ENCODE data around the gene CREB5.
A peak's percentile ranks its signal among the peaks of the same experiment; 100 is the strongest.

CREB5 gene

DNA sequence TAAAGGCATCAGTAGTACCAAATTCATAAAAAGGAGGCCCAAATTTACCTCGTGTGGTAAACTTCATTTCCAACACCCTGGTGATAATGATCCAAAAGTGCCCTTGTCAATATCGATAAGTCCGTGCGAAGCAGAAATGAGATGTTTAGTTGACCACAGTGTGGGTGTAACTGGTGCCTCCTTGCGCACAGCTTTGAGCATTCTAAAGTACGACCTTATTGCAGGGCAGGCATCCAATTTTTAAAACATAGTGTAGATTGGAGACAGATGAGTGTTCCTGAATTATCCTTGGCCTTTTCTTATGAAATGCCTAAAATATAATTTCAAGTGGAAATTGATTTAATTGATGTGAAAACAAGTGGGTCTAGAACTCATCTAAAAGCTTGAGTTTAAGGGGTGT lies 297.4 kb downstream of the CREB5 start:
- no peak for TF ChIP-seq GATA3 (IDR thresholded peaks at IDR 0.05; ENCODE audit: low read depth, low read length)
- TF ChIP-seq GATA2 (IDR thresholded peaks at IDR 0.05; ENCODE audit: low read depth, low read length) = no peak

- no peak for TF ChIP-seq GATA2 (IDR thresholded peaks at IDR 0.05; ENCODE audit: low read depth, low read length)
- no peak for TF ChIP-seq GATA3 (IDR thresholded peaks at IDR 0.05; ENCODE audit: low read depth, low read length)
Measured at GRCh38 chr7:28711114-28711513, 298.8 kb downstream of the CREB5 start.

DNA sequence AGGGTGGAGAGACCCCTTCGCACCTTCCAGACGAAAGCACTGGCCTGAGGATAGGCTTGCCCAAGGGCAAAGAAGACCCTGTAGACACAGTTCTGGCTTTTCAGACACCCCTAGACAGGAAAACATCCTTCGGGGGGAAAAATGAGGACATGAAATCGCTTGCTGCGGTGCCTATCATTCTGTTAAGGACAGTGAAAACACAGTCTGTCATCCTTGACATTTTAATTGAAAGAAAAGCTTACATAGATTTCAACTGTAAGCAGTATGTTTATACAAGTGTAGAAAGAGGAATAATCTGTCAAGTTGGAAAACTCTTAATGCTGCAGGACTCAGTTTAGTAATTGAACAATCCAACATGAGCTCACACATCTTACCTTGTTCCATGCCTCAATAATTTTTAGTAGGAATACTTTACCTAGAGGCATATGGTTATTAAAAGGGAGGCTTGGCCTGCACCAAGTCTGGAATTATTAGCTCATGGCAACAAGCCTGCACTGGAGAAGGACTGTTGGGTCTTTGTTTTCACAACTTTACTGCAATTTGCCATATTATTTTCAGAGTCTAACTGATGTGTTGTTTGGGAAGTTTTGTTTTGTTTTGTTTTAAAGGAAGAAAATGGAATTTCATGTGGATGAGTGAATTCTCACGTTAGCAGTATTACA lies 302.3 kb downstream of the CREB5 start:
- no peak for TF ChIP-seq GATA2 (IDR thresholded peaks at IDR 0.05; ENCODE audit: low read depth, low read length)
- TF ChIP-seq GATA3 (IDR thresholded peaks at IDR 0.05; ENCODE audit: low read depth, low read length) = no peak

DNA sequence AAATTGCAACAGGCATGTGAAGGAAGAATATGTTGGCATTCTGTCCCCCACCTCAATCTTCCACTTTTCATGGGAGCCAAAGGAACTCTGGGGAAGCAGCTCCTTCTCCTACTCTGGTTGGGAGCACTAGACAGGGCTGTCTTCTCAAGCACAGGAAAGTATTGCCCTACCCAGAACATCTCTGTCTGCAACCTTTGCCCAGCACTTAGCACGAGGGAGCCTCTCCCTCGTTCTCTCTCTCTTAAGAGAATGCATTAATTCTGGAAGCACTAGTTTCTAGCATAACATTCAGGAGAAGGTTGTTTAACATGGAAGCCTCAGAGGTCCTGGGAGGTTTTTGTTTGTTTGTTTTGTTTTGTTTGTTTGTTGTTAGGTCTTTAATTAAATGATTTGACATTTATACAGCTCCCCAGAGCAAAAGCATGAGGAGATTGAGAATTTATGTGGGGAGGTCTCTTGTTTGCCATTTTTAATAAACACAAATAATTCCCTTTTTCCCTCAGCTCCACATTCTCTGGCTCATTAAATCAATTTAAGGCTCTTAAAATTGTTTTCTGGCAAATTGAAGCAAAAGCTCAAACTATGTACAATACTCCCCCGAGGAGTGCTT lies 305.2 kb downstream of the CREB5 start:
- TF ChIP-seq GATA2 (IDR thresholded peaks at IDR 0.05; ENCODE audit: low read depth, low read length) (no peak), GATA3 (IDR thresholded peaks at IDR 0.05; ENCODE audit: low read depth, low read length) (no peak)

- no peak for TF ChIP-seq GATA3 (IDR thresholded peaks at IDR 0.05; ENCODE audit: low read depth, low read length)
Measured at GRCh38 chr7:28718055-28718481, 305.8 kb downstream of the CREB5 start.

DNA sequence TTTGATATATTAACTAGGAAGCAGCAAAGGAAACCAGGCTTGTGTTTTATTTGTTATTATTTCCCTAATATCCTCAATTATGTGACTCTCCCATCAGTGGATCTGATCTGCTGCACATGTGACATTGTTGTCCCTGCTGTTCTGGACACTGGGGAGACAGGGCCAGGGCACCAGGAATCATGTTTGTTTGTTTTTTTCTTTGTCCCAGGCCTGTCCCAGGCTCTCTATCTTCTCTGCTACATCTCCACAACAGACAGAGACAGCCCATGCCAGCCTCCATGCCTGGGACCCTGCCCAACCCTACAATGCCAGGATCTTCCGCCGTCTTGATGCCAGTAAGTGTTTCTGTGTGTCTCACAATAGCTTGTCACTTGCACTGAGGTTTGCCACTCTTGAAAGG lies 306.2 kb downstream of the CREB5 start:
- TF ChIP-seq GATA2 (IDR thresholded peaks at IDR 0.05; ENCODE audit: low read depth, low read length) (peak; percentile 51; the same call in 1 of the 2 replicates), GATA3 (IDR thresholded peaks at IDR 0.05; ENCODE audit: low read depth, low read length) (no peak)

DNA sequence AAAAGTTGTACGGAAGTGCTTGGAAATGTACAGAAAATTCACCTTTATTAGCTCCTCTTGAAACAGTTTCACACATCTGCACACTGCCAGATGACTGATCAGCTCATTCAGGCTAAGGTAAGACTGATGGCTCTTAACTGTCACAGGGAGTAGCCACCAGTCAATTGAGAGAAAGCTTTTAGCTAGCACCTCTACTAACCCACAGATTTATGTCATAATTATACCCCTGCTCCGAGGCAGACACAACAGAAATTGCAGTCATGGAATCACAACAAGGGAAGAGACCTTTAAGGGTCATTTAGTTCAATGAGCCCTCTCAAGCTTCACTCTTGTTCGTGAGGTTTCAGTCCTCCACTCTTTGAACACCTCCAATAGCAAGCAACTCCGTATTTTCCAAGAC lies 310.4 kb downstream of the CREB5 start:
- TF ChIP-seq GATA2 (IDR thresholded peaks at IDR 0.05; ENCODE audit: low read depth, low read length) (no peak), GATA3 (IDR thresholded peaks at IDR 0.05; ENCODE audit: low read depth, low read length) (no peak)

GRCh38 chr7:28723336-28723735 lies 311.0 kb downstream of the CREB5 start:
- no peak for TF ChIP-seq GATA3 (IDR thresholded peaks at IDR 0.05; ENCODE audit: low read depth, low read length)
- TF ChIP-seq GATA2 (IDR thresholded peaks at IDR 0.05; ENCODE audit: low read depth, low read length) = no peak

- TF ChIP-seq GATA2 (IDR thresholded peaks at IDR 0.05; ENCODE audit: low read depth, low read length) (no peak), GATA3 (IDR thresholded peaks at IDR 0.05; ENCODE audit: low read depth, low read length) (no peak)
Measured at GRCh38 chr7:28724563-28724962, 312.2 kb downstream of the CREB5 start.

GRCh38 chr7:28725045-28725642 lies 312.8 kb downstream of the CREB5 start:
- TF ChIP-seq GATA2 (IDR thresholded peaks at IDR 0.05; ENCODE audit: low read depth, low read length) (no peak), GATA3 (IDR thresholded peaks at IDR 0.05; ENCODE audit: low read depth, low read length) (no peak)

DNA sequence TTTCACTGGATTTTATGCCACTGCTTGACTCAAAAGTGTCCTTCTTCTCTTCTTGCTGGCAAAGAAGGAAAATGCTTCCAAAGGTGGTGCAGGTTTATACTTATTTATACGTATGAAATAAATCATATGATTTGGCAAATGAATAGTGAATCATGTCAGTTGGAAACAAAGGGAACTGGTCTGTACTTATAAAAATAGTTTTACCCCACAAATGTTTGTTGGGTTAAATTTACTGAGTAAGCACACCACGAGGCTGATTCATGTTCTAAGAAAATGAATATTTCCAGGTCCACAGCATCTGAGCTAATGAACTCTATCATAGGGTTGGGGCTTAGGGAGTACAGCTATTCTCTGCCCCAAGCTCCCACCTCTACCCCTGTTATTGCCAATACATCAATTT lies 313.6 kb downstream of the CREB5 start:
- TF ChIP-seq GATA2 (IDR thresholded peaks at IDR 0.05; ENCODE audit: low read depth, low read length) (no peak), GATA3 (IDR thresholded peaks at IDR 0.05; ENCODE audit: low read depth, low read length) (no peak)

GRCh38 chr7:28726555-28726954 lies 314.2 kb downstream of the CREB5 start:
- no peak for TF ChIP-seq GATA3 (IDR thresholded peaks at IDR 0.05; ENCODE audit: low read depth, low read length)
- TF ChIP-seq GATA2 (IDR thresholded peaks at IDR 0.05; ENCODE audit: low read depth, low read length) = no peak

DNA sequence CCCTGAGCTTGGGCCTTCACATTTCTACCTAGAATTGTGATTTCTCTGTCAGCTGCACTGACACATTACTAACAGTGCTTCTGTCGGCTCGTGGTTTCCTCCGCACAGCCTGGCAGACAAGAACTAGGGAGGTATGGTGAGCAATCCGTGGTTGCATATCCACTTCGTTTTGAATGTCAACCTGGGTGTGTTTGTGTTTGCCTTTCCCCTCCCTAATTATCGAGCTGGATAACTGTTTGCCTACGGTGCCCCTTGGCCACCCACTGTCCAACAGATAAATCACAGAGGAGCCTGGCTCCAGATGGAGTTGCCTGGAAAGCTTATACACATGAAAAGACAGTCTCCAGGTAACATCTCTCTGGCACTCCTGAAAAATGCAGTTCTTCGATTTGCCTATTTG lies 317.0 kb downstream of the CREB5 start:
- TF ChIP-seq GATA2 (IDR thresholded peaks at IDR 0.05; ENCODE audit: low read depth, low read length) (no peak), GATA3 (IDR thresholded peaks at IDR 0.05; ENCODE audit: low read depth, low read length) (no peak)

DNA sequence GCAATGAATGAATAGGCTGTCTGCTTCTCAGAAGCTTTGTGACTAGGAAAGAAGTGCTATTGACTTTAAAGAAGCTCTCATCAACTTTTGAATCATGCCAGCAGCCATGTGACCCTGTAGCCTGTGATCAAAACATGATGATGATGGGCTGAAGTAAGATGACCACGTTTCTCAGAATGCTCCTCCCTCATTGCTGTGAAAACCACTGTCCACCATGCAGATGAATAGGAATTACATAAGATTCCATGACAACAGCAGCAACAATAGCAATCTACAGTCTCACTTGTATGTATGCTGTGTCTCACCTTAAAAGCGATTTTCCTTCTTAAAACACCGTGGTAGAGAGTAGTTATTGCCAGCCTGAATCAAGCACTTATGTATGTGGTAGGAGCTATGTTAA lies 317.4 kb downstream of the CREB5 start:
- TF ChIP-seq GATA3 (IDR thresholded peaks at IDR 0.05; ENCODE audit: low read depth, low read length) (no peak), GATA2 (IDR thresholded peaks at IDR 0.05; ENCODE audit: low read depth, low read length) (no peak)

DNA sequence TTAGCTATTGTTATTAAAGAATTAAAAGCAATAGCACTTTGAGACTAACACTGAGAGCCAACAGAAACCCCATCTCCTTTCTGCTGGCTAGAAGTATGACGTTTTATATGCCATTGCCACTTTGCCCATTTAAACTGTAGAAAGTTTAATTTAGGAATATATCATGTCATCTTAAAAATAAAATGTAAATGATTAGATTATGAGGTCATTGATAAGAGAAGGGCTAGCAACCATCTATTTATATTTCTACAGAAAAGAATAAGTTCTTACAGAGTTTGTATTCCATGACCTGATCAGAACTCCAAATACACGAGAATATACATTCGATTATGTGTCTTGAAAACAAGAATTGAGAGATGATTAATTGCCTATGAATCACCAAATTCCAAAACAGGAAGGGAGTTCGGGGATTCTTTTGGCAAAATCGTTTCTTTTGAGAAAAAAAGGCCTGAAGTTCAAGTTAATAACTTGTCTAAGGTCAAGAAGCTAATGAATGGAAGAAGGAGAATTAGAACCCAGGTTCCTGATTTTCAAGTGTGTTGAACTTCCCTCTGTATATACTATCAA lies 318.9 kb downstream of the CREB5 start:
- no peak for TF ChIP-seq GATA3 (IDR thresholded peaks at IDR 0.05; ENCODE audit: low read depth, low read length)
- no peak for TF ChIP-seq GATA2 (IDR thresholded peaks at IDR 0.05; ENCODE audit: low read depth, low read length)

Measured in SH-SY5Y (cell line).